Spinal cord (tissue), 10 donors: ENCODE measurements around the gene CDH23. TPM values are rescaled to one million over a fixed set of nuclear protein-coding genes. Genes with fewer than 3 reads are reported as not detected.

Source experiments
- DNase-seq, 6 donors: peaks; one replicate each; pipeline versions ENCODE4 v3.0.0 to v3.0.0-alpha.2; 2013 to 2015; ENCODE audit warnings: low spot score in 6 of 6, low read depth in 4 of 6
- H3K27ac ChIP-seq: one replicate; pipeline ENCODE4 v1.5.1; 2013; ENCODE audit warnings: low read depth, low read length, control low read depth
- H3K27me3 ChIP-seq: one replicate; pipeline ENCODE4 v1.6.1; 2013; ENCODE audit warnings: low read length; ENCODE audit not compliant: control insufficient read depth, insufficient read depth
- H3K36me3 ChIP-seq: one replicate; pipeline ENCODE4 v1.6.1; 2013; ENCODE audit warnings: low read length; ENCODE audit not compliant: control insufficient read depth, insufficient read depth
- H3K4me1 ChIP-seq: one replicate; pipeline ENCODE4 v1.6.1; 2013; ENCODE audit warnings: low read length; ENCODE audit not compliant: control insufficient read depth, insufficient read depth
- H3K4me3 ChIP-seq: one replicate; pipeline ENCODE4 v1.5.1; 2013; ENCODE audit warnings: low read depth, low read length, control low read depth
- H3K9me3 ChIP-seq: one replicate; pipeline ENCODE4 v1.6.1; 2013; ENCODE audit warnings: low read length; ENCODE audit not compliant: control insufficient read depth, insufficient read depth
- WGBS: methylation state at CpG from one replicate; pipeline ENCODE4 v1.1.5; 2013; ENCODE audit warnings: missing lambda C conversion rate; ENCODE audit not compliant: insufficient coverage; 5-methylcytosine and 5-hydroxymethylcytosine counted together
- polyA plus RNA-seq, 2 donors: library from polyadenylated mRNA; unstranded; fragments of 120-200 nt; gene quantifications; one replicate each; pipeline ENCODE4 v1.2.1, GENCODE V29; 2013; ENCODE audit not compliant: insufficient read length in 2 of 2
- total RNA-seq, 2 donors: library from RNA; depleted of rRNA in 1 of 2; stranded (reverse); fragments of 120-200 nt in 1 of 2; fragments of >200 nt in 1 of 2; gene quantifications; one replicate each; pipeline versions ENCODE4 v1.2.3 to v1.2.4, GENCODE V29; 2013 to 2014
- donor health status: healthy.

Gene CDH23
- total and polyA plus RNA-seq, 4 donors, result 15.6 to 24.2 (median 19.0) TPM

DNA sequence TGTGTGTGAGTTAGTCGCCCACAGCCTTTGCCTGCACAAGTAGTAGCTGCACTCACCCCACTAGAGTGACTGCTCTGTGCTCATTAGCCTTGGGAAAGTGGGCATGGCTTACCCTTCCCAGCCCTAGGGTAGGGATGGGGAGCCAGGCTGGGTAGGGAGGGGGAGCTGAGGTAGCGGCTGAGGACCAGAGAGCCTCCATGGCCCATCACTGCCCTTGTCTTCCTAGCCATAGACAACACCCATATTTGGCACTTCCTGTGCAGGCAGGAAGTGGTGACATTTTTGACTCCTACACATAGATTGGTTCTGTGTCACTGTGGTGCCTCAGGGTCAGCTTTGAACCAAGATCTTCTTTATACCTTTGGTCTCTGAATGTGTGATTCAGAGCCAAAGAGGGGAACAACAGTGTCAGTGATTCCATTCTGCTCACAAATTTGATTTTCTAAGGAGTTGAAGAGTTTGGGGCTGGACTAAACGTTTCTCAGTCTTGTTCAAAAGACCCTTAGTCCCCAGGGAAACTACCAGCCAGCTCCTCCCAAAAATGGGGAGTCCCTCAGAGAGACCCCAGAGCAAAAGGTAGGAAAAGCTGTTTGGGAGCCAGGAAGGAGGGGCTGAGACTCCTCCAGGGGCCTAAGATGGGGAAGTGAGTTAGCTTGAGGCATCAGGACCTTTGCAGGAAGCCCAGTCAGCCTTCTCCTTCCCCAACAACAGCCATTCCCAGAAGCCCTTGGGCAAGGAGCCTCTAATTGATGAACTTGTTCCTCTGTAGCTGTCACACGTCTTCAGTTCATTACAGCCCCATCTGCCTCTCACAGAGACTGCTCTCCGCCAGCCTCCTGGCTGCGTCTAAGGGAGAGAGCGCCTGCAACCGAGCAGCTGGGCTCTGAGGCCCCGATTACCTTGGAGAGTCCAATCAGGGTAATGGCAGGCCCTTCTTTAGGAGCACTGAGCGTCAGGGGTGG is 135.0 kb downstream of the CDH23 start:
- no peak overlapping the region for H3K4me3 ChIP-seq

GRCh38 chr10:71532878-71533277 is 136.2 kb downstream of the CDH23 start:
- H3K4me1 ChIP-seq, result peaks cover 52% of the 10 kb centered on the region
- DNase-seq, result no peak
- H3K4me3 ChIP-seq, result no peak overlapping the region
- H3K9me3 ChIP-seq, result no peaks in the 10 kb centered on the region
- no peaks in the 10 kb centered on the region for H3K36me3 ChIP-seq
- H3K27me3 ChIP-seq, result peaks cover 2% of the 10 kb centered on the region
- WGBS, result 86% methylated on average over 10 of the region's 11 CpGs
- H3K27ac ChIP-seq, result no peak overlapping the region

More for the DNA sequence above, 135.0 kb downstream of the CDH23 start:
- H3K27ac ChIP-seq, result no peak overlapping the region
- H3K9me3 ChIP-seq, result no peaks in the 10 kb centered on the region
- peak in 2 of 6 donors; percentile 63 to 70 for DNase-seq
- H3K4me1 ChIP-seq, result peaks cover 57% of the 10 kb centered on the region
- no peaks in the 10 kb centered on the region for H3K36me3 ChIP-seq
- 47% methylated on average over 7 of the region's 10 CpGs for WGBS
- peaks cover 2% of the 10 kb centered on the region for H3K27me3 ChIP-seq

GRCh38 chr10:71533936-71534335 is 137.2 kb downstream of the CDH23 start:
- no peaks in the 10 kb centered on the region for H3K36me3 ChIP-seq
- peaks cover 42% of the 10 kb centered on the region for H3K4me1 ChIP-seq
- 83% methylated on average over 7 of the region's 7 CpGs for WGBS
- peaks cover 2% of the 10 kb centered on the region for H3K27me3 ChIP-seq
- no peak overlapping the region for H3K4me3 ChIP-seq
- no peak overlapping the region for H3K27ac ChIP-seq
- H3K9me3 ChIP-seq, result no peaks in the 10 kb centered on the region
- no peak for DNase-seq

DNA sequence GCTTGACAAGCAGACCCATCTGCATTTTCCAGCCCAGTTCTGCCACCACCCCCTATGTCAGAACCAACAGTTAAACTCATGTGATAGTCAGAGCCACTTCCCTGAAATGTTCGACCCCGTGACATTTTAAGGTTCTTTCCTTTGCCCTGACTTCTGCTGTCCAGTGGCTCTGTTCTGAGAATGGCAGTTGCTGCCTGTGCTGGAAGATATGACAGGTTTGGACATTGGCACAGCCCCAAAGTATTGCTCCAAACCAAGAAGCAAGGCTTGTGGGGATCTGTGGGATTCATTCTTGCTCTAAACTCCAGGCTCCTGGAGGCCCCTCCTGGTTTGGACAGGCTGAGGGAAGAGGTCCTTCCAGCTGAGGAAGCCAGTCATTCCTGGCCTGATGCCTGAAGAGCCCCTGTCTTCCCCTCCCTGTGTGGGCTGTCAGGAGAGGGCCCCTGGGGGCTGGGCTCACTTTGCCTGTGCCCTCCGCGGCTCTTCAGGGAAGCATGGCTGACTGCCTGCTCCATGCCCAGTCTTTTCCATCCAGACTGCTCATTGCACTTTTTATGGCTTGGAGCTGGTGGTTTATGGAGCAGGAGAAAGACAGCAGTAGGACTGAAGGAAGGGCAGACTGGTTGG is 138.0 kb downstream of the CDH23 start:
- WGBS, result 54% methylated on average over 4 of the region's 4 CpGs
- H3K36me3 ChIP-seq, result no peaks in the 10 kb centered on the region
- H3K9me3 ChIP-seq, result no peaks in the 10 kb centered on the region
- H3K4me3 ChIP-seq, result no peak overlapping the region
- peaks cover 38% of the 10 kb centered on the region for H3K4me1 ChIP-seq
- no peaks in the 10 kb centered on the region for H3K27me3 ChIP-seq
- DNase-seq, result peak in 1 of 6 donors; percentile 52
- no peak overlapping the region for H3K27ac ChIP-seq

GRCh38 chr10:71536332-71536731 is 139.6 kb downstream of the CDH23 start:
- WGBS, result 90% methylated on average over 6 of the region's 6 CpGs
- Histone ChIP-seq H3K4me1 (peaks cover 39% of the 10 kb centered on the region), H3K4me3 (no peak overlapping the region), H3K27me3 (no peaks in the 10 kb centered on the region), H3K36me3 (no peaks in the 10 kb centered on the region), H3K9me3 (no peaks in the 10 kb centered on the region), H3K27ac (no peak overlapping the region)
- no peak for DNase-seq

DNA sequence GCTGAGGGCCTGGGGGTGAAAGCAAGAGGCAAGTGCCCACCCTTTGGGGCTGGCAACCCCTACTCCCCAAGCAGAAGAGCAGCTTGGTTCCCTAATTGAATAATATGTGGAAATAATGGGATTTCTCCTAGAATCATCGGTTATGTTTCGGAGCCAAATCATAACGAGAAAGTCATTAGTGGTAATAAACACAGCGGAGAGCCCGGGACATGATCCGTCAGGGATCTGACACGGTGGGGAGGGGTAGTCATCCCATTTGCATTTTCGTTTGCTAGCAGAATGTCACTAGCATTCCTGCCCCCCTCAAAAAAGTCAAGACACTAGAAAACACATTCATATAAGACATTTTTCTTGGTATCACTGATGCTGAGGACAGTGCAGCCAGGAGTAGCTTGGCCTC is 140.4 kb downstream of the CDH23 start:
- Histone ChIP-seq H3K36me3 (no peaks in the 10 kb centered on the region), H3K27ac (no peak overlapping the region), H3K27me3 (no peaks in the 10 kb centered on the region), H3K4me1 (peaks cover 35% of the 10 kb centered on the region), H3K9me3 (no peaks in the 10 kb centered on the region), H3K4me3 (no peak overlapping the region)
- DNase-seq, result peak in 1 of 6 donors; percentile 78
- WGBS, result 77% methylated on average over 4 of the region's 8 CpGs

DNA sequence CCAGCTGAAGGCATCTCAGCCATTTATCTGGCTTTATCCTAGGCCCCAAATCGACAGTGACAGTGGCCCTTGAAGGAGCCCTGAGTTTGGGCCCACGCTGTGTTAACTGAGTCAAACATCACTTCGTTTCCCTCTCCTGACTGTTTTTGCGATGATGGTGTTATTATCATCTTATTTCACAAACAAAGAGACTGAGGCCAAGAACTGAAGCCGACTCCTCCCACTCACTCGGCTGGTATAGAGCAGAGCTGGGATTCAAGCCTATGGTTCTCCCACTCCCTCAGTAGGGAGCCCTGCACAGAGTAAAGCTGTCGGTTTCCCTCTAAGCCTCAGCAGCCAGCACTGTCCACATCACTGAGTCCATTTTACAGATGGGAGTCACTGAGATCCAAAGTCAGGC is 141.0 kb downstream of the CDH23 start:
- Histone ChIP-seq H3K4me1 (peaks cover 32% of the 10 kb centered on the region), H3K27ac (no peak overlapping the region), H3K27me3 (no peaks in the 10 kb centered on the region), H3K9me3 (no peaks in the 10 kb centered on the region), H3K4me3 (no peak overlapping the region), H3K36me3 (no peaks in the 10 kb centered on the region)
- WGBS, result 81% methylated on average over 7 of the region's 7 CpGs
- DNase-seq, result no peak

- WGBS, result 88% methylated on average over 6 of the region's 9 CpGs
- H3K27ac ChIP-seq, result no peak overlapping the region
- DNase-seq, result no peak
- no peaks in the 10 kb centered on the region for H3K27me3 ChIP-seq
- H3K36me3 ChIP-seq, result no peaks in the 10 kb centered on the region
- peaks cover 32% of the 10 kb centered on the region for H3K4me1 ChIP-seq
- no peaks in the 10 kb centered on the region for H3K9me3 ChIP-seq
- no peak overlapping the region for H3K4me3 ChIP-seq
Measured at GRCh38 chr10:71538608-71539260, 142.0 kb downstream of the CDH23 start.

DNA sequence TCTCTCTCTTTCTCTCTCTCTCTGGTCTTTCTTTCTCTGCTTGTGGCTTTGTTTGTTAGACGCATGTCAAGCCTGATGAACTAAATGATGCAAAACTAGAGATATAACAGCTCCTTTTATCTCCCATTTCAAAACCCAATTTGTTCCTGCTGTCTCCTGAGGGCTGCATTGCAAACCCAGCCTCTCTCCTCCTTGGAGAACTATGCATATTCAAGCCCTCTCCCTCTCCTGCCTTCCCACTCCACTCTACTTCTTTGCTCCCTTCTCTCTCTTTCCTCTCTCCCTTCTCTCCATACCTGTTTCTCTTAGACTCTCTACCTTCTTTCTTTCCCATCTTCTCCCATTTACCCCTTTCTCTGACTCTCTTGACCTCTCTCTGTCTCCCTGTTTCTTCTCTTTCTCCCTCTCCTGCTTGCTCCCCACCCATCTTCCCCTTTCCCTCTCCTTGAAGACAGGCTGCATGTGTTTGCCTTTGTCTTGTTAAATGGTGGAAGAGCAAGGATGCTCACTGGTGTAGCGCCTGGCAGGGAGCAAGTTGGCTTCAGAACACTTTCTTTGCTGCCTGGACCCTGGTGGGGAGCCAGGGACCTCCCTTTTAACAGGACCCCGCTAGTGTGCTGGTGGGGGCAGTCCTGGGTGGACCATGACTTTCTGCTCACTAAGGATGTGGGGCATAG is 142.9 kb downstream of the CDH23 start:
- no peak overlapping the region for H3K27ac ChIP-seq
- peak in 1 of 6 donors; percentile 58 for DNase-seq
- no peaks in the 10 kb centered on the region for H3K36me3 ChIP-seq
- no peak overlapping the region for H3K4me3 ChIP-seq
- peaks cover 33% of the 10 kb centered on the region for H3K4me1 ChIP-seq
- H3K9me3 ChIP-seq, result no peaks in the 10 kb centered on the region
- H3K27me3 ChIP-seq, result no peaks in the 10 kb centered on the region
- 62% methylated on average over 3 of the region's 3 CpGs for WGBS
